AG20443 (cell line): ENCODE measurements around the gene LETM1.

Source experiments
- DNase-seq: peaks from one replicate; pipeline ENCODE4 v3.0.0; 2012; ENCODE audit warnings: low spot score, mixed read lengths

LETM1 gene

GRCh38 chr4:1872870-1873269 is 16.9 kb upstream of the LETM1 start:
- DNase-seq, result peak; percentile 53

- peak; percentile 64 for DNase-seq
Measured at GRCh38 chr4:1871471-1872021, 15.6 kb upstream of the LETM1 start.

GRCh38 chr4:1870578-1871443 is 14.9 kb upstream of the LETM1 start, which contains the start of gene NSD2:
Gene NSD2 (plus strand): TSS chr4:1871393. CDS start chr4:1900655, 29,262 bp downstream.
- DNase-seq, result peak; percentile 99

- DNase-seq, result peak; percentile 86
Measured at GRCh38 chr4:1870328-1870577, 14.3 kb upstream of the LETM1 start.

GRCh38 chr4:1869530-1870327 is 13.8 kb upstream of the LETM1 start:
- no peak for DNase-seq

- no peak for DNase-seq
Measured at GRCh38 chr4:1868912-1869311, 13.0 kb upstream of the LETM1 start.

- DNase-seq, result no peak
Measured at GRCh38 chr4:1868293-1868692, 12.3 kb upstream of the LETM1 start.

GRCh38 chr4:1866189-1866661 is 10.3 kb upstream of the LETM1 start:
- DNase-seq, result no peak

- no peak for DNase-seq
Measured at GRCh38 chr4:1864076-1865008, 8.4 kb upstream of the LETM1 start.

- no peak for DNase-seq
Measured at GRCh38 chr4:1863297-1864033, 7.5 kb upstream of the LETM1 start.

GRCh38 chr4:1862961-1863296 is 7.0 kb upstream of the LETM1 start:
- no peak for DNase-seq

GRCh38 chr4:1862055-1862911 is 6.3 kb upstream of the LETM1 start:
- DNase-seq, result no peak

GRCh38 chr4:1859389-1859753 is 3.4 kb upstream of the LETM1 start:
- DNase-seq, result no peak

- DNase-seq, result no peak
Measured at GRCh38 chr4:1857931-1858330, 2.0 kb upstream of the LETM1 start.

GRCh38 chr4:1856943-1857699 is 1.2 kb upstream of the LETM1 start:
- peak; percentile 69 for DNase-seq

- DNase-seq, result peak; percentile 34
Measured at GRCh38 chr4:1855333-1856070, 454 bp downstream of the LETM1 start.

- DNase-seq, result no peak
Measured at GRCh38 chr4:1854752-1855151, 1.2 kb downstream of the LETM1 start.

- DNase-seq, result no peak
Measured at GRCh38 chr4:1852904-1853623, 2.9 kb downstream of the LETM1 start.
